ENCODE data around the gene FBN2.
A peak's percentile ranks its signal among the peaks of the same experiment; 100 is the strongest.
"Not testable (repeated sequence)": the region's sequence is repeated elsewhere in the genome, so short reads cannot be mapped to it uniquely, and the experiment has no call there.

FBN2 gene

GRCh38 chr5:128475693-128476092 lies 62.4 kb downstream of the FBN2 start:
- DNase-seq = no peak

- DNase-seq = no peak
Observed at GRCh38 chr5:128472919-128473318, 65.1 kb downstream of the FBN2 start.

GRCh38 chr5:128472036-128472435 lies 66.0 kb downstream of the FBN2 start:
- no peak for DNase-seq

- DNase-seq = no peak
Observed at GRCh38 chr5:128470663-128471062, 67.4 kb downstream of the FBN2 start.

- DNase-seq = no peak
Observed at GRCh38 chr5:128469912-128470311, 68.1 kb downstream of the FBN2 start.

- DNase-seq = no peak
Observed at GRCh38 chr5:128466980-128467379, 71.1 kb downstream of the FBN2 start.

GRCh38 chr5:128466554-128466953 lies 71.5 kb downstream of the FBN2 start:
- DNase-seq = no peak

GRCh38 chr5:128464596-128464995 lies 73.4 kb downstream of the FBN2 start:
- DNase-seq = no peak

- no peak for DNase-seq
Observed at GRCh38 chr5:128462330-128462729, 75.7 kb downstream of the FBN2 start.

GRCh38 chr5:128457147-128457915 lies 80.7 kb downstream of the FBN2 start:
- DNase-seq = not testable (repeated sequence)

- DNase-seq = no peak
Observed at GRCh38 chr5:128455841-128456361, 82.1 kb downstream of the FBN2 start.

- DNase-seq = no peak
Observed at GRCh38 chr5:128453121-128453520, 84.9 kb downstream of the FBN2 start.

- DNase-seq = not testable (repeated sequence)
Observed at GRCh38 chr5:128447224-128447623, 90.8 kb downstream of the FBN2 start.

GRCh38 chr5:128441941-128442350 lies 96.1 kb downstream of the FBN2 start:
- no peak for DNase-seq

GRCh38 chr5:128441165-128441564 lies 96.9 kb downstream of the FBN2 start:
- DNase-seq = no peak

- no peak for DNase-seq
Observed at GRCh38 chr5:128436749-128437188, 101.3 kb downstream of the FBN2 start.

GRCh38 chr5:128435861-128436260 lies 102.2 kb downstream of the FBN2 start:
- DNase-seq = no peak

- DNase-seq = no peak
Observed at GRCh38 chr5:128434993-128435392, 103.1 kb downstream of the FBN2 start.

GRCh38 chr5:128432913-128433440 lies 105.1 kb downstream of the FBN2 start:
- no peak for DNase-seq

GRCh38 chr5:128427921-128428320 lies 110.1 kb downstream of the FBN2 start:
- no peak for DNase-seq

GRCh38 chr5:128426090-128426534 lies 111.9 kb downstream of the FBN2 start:
- peak; percentile 50 for DNase-seq

- no peak for DNase-seq
Observed at GRCh38 chr5:128424646-128425045, 113.4 kb downstream of the FBN2 start.

GRCh38 chr5:128422612-128423011 lies 115.4 kb downstream of the FBN2 start:
- no peak for DNase-seq

- DNase-seq = no peak
Observed at GRCh38 chr5:128414469-128414868, 123.6 kb downstream of the FBN2 start.
